ENCODE results near the gene ZNF468. TPM values are rescaled to one million over a fixed set of nuclear protein-coding genes. Genes with fewer than 3 reads are reported as not detected.
"Not testable (repeated sequence)": the region's sequence is repeated elsewhere in the genome, so short reads cannot be mapped to it uniquely, and the experiment has no call there.

ZNF468 gene
- 10 to 100 TPM; 15.9 to 16.3 TPM for total RNA-seq

DNA sequence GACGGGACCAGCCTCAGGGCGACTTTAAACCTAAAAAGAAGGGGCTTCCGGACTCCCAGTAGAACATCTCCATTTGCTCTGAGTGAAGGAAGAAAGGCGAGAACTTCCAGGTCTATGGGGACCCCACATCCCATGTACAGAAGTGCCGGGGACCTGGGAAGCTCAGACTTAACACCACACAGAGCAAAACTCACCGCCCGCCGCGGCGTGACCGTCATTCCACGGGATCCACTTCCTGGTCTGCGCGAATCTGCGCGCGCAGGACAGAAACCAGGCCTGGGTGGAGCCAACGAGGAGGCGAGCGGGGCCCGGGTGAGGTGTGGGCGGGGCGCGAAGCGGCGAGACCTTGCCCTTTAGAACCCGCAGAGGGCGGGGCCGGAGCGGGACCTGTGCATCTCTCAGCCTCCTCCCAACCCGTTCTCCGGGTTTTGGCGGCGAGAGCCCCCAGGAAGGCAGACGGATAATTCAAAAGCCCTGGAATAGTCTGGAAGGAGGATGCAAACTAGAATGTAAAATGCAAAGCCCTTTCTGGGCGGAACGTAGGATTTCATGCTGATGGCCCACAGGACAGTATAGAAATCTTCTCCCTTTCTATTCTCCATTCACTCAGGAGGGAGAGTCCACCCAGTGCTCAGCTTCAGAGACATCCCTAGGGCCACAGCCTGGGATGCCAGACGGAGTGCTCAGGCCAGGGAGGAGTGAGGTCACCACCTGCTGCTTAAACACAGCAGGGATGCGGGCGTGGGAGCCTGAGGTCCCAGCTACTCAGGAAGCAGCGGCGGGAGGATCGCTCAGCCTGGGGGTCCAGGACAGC lies at the start of gene ZNF468:
ZNF468 (minus strand) TSS at position 242 of the 814 bp plus-strand sequence. CDS start 3,347 bp downstream, outside the sequence.
- CTCF ChIA-PET, H3K27me3 Mint-ChIP-seq, POLR2A ChIA-PET: not testable (repeated sequence)
- H3K36me3 Mint-ChIP-seq (ENCODE audit: low read depth) = peaks cover 38% of the 10 kb centered on the region
- DNase-seq = peak; percentile 73
- peak within 1 kb of the TSS; percentile 88 for H3K4me3 Mint-ChIP-seq
- peaks cover 36% of the 10 kb centered on the region for H3K9me3 Mint-ChIP-seq
- H3K27ac Mint-ChIP-seq = peak within 1 kb of the TSS; percentile 92
- peaks cover 18% of the 10 kb centered on the region for H3K4me1 Mint-ChIP-seq

DNA sequence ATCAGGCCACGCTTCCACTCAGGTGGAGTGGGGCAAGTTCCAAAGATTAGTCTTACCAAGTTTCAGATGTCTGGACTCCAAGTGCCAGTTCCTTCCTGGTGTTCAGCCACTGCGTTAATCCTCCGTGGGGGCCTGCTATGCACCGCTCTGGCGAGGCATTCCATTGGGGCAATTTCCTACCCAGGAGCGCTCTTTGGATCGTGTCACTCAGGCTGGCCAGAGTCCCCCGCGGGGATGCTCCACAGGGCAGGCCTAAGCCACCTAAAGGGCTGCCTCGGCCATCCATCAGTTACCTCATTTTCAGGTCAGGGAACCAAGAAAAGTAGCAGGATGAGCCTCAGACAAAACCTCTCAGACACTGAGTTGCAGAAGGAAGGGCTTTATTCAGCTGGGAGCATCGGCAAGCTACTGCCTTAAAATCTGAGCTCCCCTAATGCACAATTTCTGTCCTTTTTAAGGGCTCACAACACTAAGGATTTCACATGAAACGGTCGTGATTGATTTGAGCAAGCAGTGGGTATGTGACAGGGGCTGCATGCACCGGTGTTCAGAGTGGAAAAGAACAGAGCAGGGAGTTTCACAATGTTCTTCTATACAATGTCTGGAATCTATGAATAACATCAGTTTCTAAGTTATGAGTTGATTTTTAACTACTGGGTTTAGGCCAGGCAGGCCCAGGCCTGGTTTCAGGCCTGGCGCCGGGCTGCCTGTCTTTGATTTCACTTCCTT lies 46.8 kb upstream of the ZNF468 start:
- POLR2A ChIA-PET, CTCF ChIA-PET, DNase-seq, H3K4me3 Mint-ChIP-seq, H3K27me3 Mint-ChIP-seq, H3K27ac Mint-ChIP-seq, H3K4me1 Mint-ChIP-seq: not testable (repeated sequence)
- H3K9me3 Mint-ChIP-seq = peaks cover 42% of the 10 kb centered on the region
- peaks cover 43% of the 10 kb centered on the region for H3K36me3 Mint-ChIP-seq (ENCODE audit: low read depth)

DNA sequence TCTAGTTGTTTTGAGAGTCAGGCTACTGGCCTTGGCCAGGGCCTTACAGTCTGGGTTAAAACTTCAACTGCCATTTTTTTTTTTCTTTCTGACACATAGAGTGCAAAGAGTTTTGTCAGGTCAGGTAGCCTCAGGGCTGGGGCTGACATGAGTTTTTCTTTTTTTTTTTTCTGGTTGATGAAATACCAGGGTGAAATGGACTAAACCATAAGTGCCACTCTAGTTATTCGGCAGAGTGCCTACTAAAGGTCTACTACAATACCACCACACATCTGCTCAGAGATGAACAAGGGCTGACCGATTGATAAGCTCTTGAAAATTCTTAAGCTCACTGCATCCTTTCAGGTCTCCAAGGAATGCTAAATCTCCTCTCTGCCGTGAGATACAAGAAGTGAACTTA lies 44.4 kb upstream of the ZNF468 start:
- H3K27me3 Mint-ChIP-seq = no peaks in the 10 kb centered on the region
- ChIA-PET POLR2A (no interaction called here), CTCF (interaction anchor here (1.5 kb wide), 1 partner anchor 9 kb away, joined by 4 read pairs; no protein-coding TSS in a partner anchor)
- H3K9me3 Mint-ChIP-seq = peaks cover 36% of the 10 kb centered on the region
- peaks cover 45% of the 10 kb centered on the region for H3K36me3 Mint-ChIP-seq (ENCODE audit: low read depth)
- no peak for DNase-seq
- no peak overlapping the region for H3K4me3 Mint-ChIP-seq
- peaks cover 4% of the 10 kb centered on the region for H3K4me1 Mint-ChIP-seq
- no peak overlapping the region for H3K27ac Mint-ChIP-seq

DNA sequence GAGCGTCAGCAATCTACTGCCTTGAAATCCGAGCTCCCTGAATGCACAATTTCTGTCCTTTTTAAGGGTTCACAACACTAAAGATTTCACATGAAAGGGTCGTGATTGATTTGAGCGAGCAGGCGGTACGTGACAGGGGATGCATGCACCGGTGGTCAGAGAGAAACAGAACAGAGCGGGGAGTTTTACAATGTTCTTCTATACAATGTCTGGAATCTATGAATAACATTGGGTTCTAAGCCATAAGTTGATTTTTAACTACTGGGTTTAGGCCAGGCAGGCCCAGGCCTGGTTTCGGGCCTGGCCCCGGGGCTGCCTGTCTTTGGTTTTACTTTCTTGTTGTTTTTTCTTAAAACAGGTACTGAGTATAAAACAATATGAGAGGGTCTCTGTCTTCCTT lies 41.2 kb upstream of the ZNF468 start:
- CTCF ChIA-PET, DNase-seq, POLR2A ChIA-PET, H3K27ac Mint-ChIP-seq, H3K27me3 Mint-ChIP-seq: not testable (repeated sequence)
- Mint-ChIP-seq H3K9me3 (peaks cover 29% of the 10 kb centered on the region), H3K4me1 (peaks cover 13% of the 10 kb centered on the region), H3K4me3 (peak overlapping the region; percentile 7), H3K36me3 (ENCODE audit: low read depth) (peaks cover 41% of the 10 kb centered on the region)

DNA sequence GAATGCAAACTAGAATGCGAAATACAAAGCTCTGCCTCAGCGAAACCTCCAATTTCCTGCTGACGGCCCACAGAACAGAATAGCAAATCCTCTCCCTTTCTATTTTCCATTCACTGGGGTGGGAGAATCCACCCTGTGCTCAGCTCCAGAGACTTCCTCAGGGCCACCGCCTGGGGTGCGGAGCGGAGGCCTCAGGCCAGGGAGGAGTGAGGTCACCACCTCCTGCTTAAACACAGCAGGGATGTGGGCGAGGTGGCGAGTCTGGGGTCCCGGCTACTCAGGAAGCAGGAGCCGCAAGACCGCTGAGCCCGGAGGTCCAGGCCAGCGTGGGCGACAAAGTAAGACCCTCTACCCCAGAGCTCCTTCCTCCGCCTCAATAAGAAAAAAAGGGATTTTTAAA lies 40.7 kb upstream of the ZNF468 start:
- H3K36me3 Mint-ChIP-seq (ENCODE audit: low read depth) = peaks cover 44% of the 10 kb centered on the region
- ChIA-PET CTCF (no interaction called here), POLR2A (no interaction called here)
- no peak for DNase-seq
- H3K27me3 Mint-ChIP-seq = no peaks in the 10 kb centered on the region
- H3K4me1 Mint-ChIP-seq = peaks cover 13% of the 10 kb centered on the region
- H3K4me3 Mint-ChIP-seq = peak overlapping the region; percentile 90
- peaks cover 25% of the 10 kb centered on the region for H3K9me3 Mint-ChIP-seq
- H3K27ac Mint-ChIP-seq = peak overlapping the region; percentile 97

DNA sequence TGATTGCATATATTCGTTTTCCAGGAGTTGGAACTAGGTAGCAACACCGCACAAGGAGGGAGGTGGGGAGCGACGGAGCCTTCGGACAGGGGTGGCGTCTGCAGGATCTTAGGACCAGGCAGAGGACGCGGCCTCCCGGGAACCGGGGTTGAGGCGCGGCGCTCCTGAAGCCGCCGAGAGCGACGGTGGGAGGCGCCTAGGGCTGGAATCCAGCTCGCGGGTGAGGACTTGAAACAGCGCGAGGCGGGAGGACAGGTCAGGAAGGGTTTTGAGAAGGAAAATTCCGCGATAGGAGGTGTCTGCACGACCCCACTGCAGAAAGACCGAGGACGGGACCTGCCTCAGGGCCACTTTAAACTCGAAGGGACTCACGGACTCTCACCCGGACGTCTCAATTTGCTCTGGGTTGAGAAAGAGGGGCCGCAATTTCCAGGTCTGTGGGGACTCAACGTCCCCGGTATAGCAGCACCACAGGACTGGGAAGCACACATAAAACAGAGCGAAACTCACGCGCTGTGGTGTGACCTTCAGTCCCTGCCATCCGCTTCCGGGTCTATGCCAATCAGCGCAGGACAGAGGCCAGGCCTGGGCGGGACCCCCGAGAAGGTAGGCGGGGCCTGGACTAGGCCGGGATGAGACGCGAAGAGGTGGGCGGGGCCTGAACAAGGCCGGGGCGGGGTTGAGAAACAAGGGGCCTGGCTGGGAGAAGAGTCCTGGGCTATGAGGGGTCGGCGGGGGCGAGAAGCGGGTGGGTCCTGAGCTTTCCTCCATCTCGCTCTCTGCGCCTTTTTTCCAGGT lies 39.9 kb upstream of the ZNF468 start, which contains the start of gene ZNF320:
ZNF320 (minus strand) TSS at position 498 of the 798 bp plus-strand sequence. CDS start 7,380 bp downstream, outside the sequence.
- Mint-ChIP-seq H3K36me3 (ENCODE audit: low read depth) (peaks cover 51% of the 10 kb centered on the region), H3K4me3 (peak within 1 kb of the TSS; percentile 90), H3K4me1 (peaks cover 13% of the 10 kb centered on the region), H3K27ac (peak within 1 kb of the TSS; percentile 97), H3K9me3 (peaks cover 27% of the 10 kb centered on the region), H3K27me3 (no peaks in the 10 kb centered on the region)
- ChIA-PET CTCF (no interaction called here), POLR2A (interaction anchor here (0.5 kb wide), 1 partner anchor 185 kb away, joined by 3 read pairs; no protein-coding TSS in a partner anchor)
- DNase-seq = peak; percentile 94

DNA sequence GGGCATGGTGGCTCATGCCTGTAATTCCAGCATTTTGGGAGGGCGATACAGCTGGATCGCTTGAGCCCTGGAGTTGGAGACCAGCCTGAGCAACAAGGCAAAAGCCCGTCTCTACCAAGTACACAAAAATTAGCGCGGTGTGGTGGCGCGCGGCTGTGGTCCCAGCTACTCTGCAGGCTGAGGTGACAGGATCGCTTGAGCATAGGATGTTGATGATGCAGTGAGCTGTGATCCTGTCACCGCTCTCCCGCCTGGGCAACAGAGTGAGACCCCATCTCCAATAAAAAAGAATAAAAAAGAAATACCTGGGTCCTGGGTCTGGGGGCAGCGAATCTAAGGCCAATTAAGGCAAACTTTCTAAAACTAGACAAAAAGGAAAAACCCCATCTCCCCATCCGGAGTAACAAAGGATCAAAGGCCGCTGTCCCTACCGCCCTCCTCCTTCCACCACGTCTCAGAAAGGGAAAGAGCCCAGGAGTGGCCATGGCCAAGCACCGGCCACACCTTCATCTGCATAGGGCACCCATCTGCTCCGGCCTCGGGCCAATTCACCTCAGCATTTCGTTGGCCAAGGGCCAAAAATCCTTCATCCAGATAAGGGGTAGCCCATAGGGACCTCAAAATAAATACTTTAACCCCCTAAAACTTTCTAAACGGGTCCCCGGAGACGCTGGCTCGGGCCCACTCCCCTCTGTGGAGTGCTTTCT lies 39.2 kb upstream of the ZNF468 start:
- Mint-ChIP-seq H3K27me3 (no peaks in the 10 kb centered on the region), H3K9me3 (peaks cover 27% of the 10 kb centered on the region), H3K4me1 (peaks cover 13% of the 10 kb centered on the region), H3K4me3 (peak overlapping the region; percentile 90), H3K27ac (peak overlapping the region; percentile 97), H3K36me3 (ENCODE audit: low read depth) (peaks cover 58% of the 10 kb centered on the region)
- ChIA-PET CTCF (interaction anchor here (1.3 kb wide), 1 partner anchor 9 kb away, joined by 3 read pairs; no protein-coding TSS in a partner anchor), POLR2A (interaction anchor here (0.5 kb wide), 1 partner anchor 184 kb away, joined by 3 read pairs; no protein-coding TSS in a partner anchor)
- DNase-seq = peak; percentile 6

DNA sequence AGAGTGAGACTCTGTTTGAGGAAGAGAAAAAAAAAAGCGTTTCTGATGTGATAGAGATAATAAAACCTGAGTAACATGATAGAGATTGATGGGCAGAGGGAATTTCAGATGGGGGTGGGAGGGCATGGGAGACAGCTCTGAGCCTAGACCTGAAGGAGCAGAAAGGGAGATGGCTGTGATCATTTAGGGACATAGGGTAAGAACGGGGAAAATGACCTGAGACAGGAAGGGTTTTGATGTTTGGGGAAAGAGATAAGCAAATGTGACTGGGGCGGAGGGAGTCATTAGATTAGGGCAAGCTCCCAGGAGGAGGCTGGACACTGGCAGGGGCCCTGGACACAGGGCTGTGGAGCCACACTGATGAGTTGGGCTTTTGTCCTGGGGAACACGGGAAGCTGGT lies 33.9 kb upstream of the ZNF468 start:
- Mint-ChIP-seq H3K27ac (no peak overlapping the region), H3K9me3 (peaks cover 29% of the 10 kb centered on the region), H3K4me1 (peaks cover 5% of the 10 kb centered on the region), H3K36me3 (ENCODE audit: low read depth) (peaks cover 87% of the 10 kb centered on the region), H3K27me3 (no peaks in the 10 kb centered on the region), H3K4me3 (no peak overlapping the region)
- POLR2A ChIA-PET = no interaction called here
- CTCF ChIA-PET = no interaction called here
- DNase-seq = no peak

DNA sequence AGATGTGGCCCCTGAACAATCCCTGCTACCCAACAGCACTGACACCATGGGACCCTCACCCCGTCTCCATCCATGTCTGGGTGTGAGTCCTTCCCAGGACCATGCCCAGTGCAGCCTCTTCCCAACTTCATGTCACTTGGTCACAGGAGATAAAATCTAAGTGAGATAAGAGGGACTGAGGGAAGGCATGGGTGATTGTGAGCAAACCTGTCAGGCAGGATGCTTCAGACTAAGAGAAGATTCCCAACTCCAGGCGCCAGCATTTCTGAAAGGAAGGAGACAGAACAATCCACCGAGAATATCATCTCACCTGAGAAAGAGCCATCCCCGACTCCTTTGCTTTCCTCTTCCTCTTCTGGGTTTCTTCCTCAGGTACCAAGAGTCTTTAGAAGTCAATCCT lies 32.5 kb upstream of the ZNF468 start:
- ChIA-PET CTCF (no interaction called here), POLR2A (no interaction called here)
- H3K27me3 Mint-ChIP-seq = no peaks in the 10 kb centered on the region
- DNase-seq = no peak
- peaks cover 27% of the 10 kb centered on the region for H3K9me3 Mint-ChIP-seq
- no peak overlapping the region for H3K4me3 Mint-ChIP-seq
- no peak overlapping the region for H3K27ac Mint-ChIP-seq
- H3K4me1 Mint-ChIP-seq = peaks cover 3% of the 10 kb centered on the region
- peaks cover 84% of the 10 kb centered on the region for H3K36me3 Mint-ChIP-seq (ENCODE audit: low read depth)

DNA sequence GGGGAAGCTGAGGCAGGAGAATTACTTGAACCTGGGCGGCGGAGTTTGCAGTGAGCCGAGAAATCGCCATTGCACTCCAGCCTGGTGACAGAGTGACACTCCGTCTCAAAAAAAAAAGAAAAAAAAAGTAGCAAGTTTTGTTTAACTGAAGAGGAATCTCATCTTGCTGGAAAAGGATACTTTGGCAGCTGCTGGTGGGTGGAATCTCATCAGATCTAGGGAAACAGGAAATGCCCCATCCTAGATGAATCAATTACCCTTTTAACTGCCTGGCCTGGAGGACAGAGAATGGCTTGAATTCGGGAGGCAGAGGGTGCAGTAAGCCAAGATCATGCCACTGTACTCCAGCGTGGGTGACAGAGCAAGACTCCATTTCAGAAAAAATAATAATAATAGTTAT lies 31.7 kb upstream of the ZNF468 start:
- POLR2A ChIA-PET = no interaction called here

DNA sequence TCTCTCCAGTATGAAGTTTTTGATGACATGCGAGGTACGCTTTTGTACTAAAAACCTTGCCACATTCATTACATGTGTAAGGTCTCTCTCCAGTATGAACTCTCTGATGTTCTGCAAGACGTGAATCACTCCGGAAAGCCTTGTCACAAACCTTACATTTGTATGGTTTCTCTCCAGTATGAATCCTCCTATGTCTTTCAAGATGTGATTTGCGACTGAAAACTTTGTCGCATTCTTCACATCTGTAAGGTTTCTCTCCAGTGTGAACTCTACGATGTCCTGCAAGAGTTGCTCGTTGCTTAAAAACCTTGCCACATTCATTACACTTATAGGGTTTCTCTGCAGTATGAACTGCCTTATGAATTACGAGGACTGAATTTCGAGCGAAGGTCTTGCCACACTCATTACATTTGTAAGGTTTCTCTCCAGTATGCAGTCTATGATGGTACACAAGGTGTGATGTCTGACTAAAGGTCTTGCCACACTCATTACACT lies 23.5 kb upstream of the ZNF468 start:
- ChIA-PET POLR2A (no interaction called here), CTCF (no interaction called here)
- DNase-seq = no peak
- Mint-ChIP-seq H3K27ac (no peak overlapping the region), H3K4me1 (no peaks in the 10 kb centered on the region), H3K9me3 (peaks cover 56% of the 10 kb centered on the region), H3K36me3 (ENCODE audit: low read depth) (peaks cover 73% of the 10 kb centered on the region), H3K4me3 (no peak overlapping the region), H3K27me3 (no peaks in the 10 kb centered on the region)

More for the DNA sequence above, 31.7 kb upstream of the ZNF468 start:
- Mint-ChIP-seq H3K36me3 (ENCODE audit: low read depth) (peaks cover 86% of the 10 kb centered on the region), H3K9me3 (peaks cover 26% of the 10 kb centered on the region), H3K4me1 (no peaks in the 10 kb centered on the region), H3K27ac (no peak overlapping the region), H3K27me3 (no peaks in the 10 kb centered on the region), H3K4me3 (no peak overlapping the region)
- CTCF ChIA-PET = no interaction called here
- DNase-seq = no peak

DNA sequence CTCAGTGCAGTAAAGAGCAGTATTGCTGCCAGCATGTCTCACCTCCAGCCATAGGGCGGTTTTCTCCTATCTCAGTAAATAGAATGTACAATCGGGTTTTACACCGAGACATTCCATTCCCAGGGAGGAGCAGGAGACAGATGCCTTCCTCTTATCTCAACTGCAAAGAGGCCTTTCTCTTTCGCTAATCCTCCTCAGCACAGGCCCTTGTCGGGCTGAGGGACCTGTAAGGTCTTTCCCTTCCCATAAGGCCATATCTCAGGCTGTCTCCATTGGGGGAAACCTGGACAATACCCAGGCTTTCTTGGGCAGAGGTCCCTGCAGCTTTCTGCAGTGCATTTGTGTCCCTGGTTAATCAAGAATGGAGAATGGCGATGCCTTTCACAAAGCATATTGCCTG lies 15.6 kb upstream of the ZNF468 start:
- POLR2A ChIA-PET, H3K27ac Mint-ChIP-seq, H3K27me3 Mint-ChIP-seq, CTCF ChIA-PET, H3K4me1 Mint-ChIP-seq, H3K4me3 Mint-ChIP-seq, DNase-seq: not testable (repeated sequence)
- H3K36me3 Mint-ChIP-seq (ENCODE audit: low read depth) = peaks cover 17% of the 10 kb centered on the region
- peaks cover 59% of the 10 kb centered on the region for H3K9me3 Mint-ChIP-seq
